ENCODE data around the gene ONECUT1.

- TF ChIP-seq CTCF (IDR thresholded peaks at IDR 0.05): no peak
- TF ChIP-seq POLR2A (IDR thresholded peaks at IDR 0.05): no peak
These were observed 73.6 kb downstream of the ONECUT1 start for GRCh38 chr15:52716536-52716935.

Measured in esophagus squamous epithelium (tissue), 4 donors.